H4 (cell line): ENCODE measurements around the gene PCP4. TPM values are rescaled to one million over a fixed set of nuclear protein-coding genes. Genes with fewer than 3 reads are reported as not detected.

Experiments
- DNase-seq: peaks from one replicate; pipeline ENCODE4 v3.0.0-alpha.2; 2015; ENCODE audit warnings: low spot score
- total RNA-seq: library from RNA; depleted of rRNA; stranded (reverse); fragments of >200 nt; shearing (Covaris generic); gene quantifications from 2 replicates; pipeline ENCODE4 v1.2.3, GENCODE V29; 2014; rRNA removed

PCP4 gene
- total RNA-seq, 1 experiment from 2014 or later = not detected

GRCh38 chr21:39972976-39973770, 105.9 kb downstream of the PCP4 start:
- DNase-seq = no peak

- no peak for DNase-seq
Measured at GRCh38 chr21:39976800-39977199, 109.6 kb downstream of the PCP4 start.

Other genes starting within 250 kb of the PCP4 start
- 0.04 and 0.19 TPM in 2 replicates for gene IGSF5, start 122.3 kb upstream of the PCP4 start, total RNA-seq